CD4-positive, alpha-beta T cell (primary cell): ENCODE measurements around the gene PIP5KL1. TPM values are rescaled to one million over a fixed set of nuclear protein-coding genes. Genes with fewer than 3 reads are reported as not detected.
A peak's percentile ranks its signal among the peaks of the same experiment; 100 is the strongest.

Experiments
- ATAC-seq: fragments of 200-7000 bp; cut with Tn5 transposase; one replicate; pipeline ENCODE4 v1.10.0; 2022; ENCODE audit warnings: mild to moderate bottlenecking; ENCODE audit not compliant: poor library complexity
- CTCF ChIA-PET: fragments of 350-600 bp; sonication (Branson Sonifier 250); formaldehyde crosslinking; loops from one replicate; lab custom pipeline; 2021; ENCODE audit warnings: antibody characterized with exemption, inconsistent platforms; lab: Charles Lee
- POLR2A ChIA-PET: fragments of 350-600 bp; sonication (Branson Sonifier 250); formaldehyde crosslinking; loops from one replicate; lab custom pipeline; 2021; ENCODE audit warnings: antibody characterized with exemption, inconsistent platforms; lab: Charles Lee
- DNase-seq, 14 experiments: peaks; one replicate each; pipeline ENCODE4 v3.0.0-alpha.2; 2013 to 2020; ENCODE audit warnings: mixed read lengths in 2 of 14
- H3K27ac ChIP-seq, 2 donors: one replicate each; pipeline versions ENCODE4 v1.5.1 to v1.7.0; 2013; ENCODE audit warnings: low read length in 2 of 2, low read depth in 1 of 2, mild to moderate bottlenecking in 1 of 2
- H3K27me3 ChIP-seq, 2 experiments: 1 replicate in 1 of 2; 2 replicates in 1 of 2; pipeline versions ENCODE4 v1.6.1 to v1.7.0; 2013; ENCODE audit warnings: low read length in 2 of 2, control low read depth in 1 of 2, mild to moderate bottlenecking in 1 of 2, moderate library complexity in 1 of 2; ENCODE audit not compliant: insufficient read depth in 2 of 2, control insufficient read depth in 1 of 2
- H3K36me3 ChIP-seq: one replicate; pipeline ENCODE4 v1.6.1; 2013; ENCODE audit warnings: low read length, control low read depth; ENCODE audit not compliant: insufficient read depth
- H3K4me1 ChIP-seq: one replicate; pipeline ENCODE4 v1.6.1; 2013; ENCODE audit warnings: low read length, control low read depth; ENCODE audit not compliant: insufficient read depth
- H3K4me3 ChIP-seq: one replicate; pipeline ENCODE4 v1.5.1; 2013; ENCODE audit warnings: mild to moderate bottlenecking, low read length, moderate library complexity
- H3K9me3 ChIP-seq, 2 experiments: 1 replicate in 1 of 2; 2 replicates in 1 of 2; pipeline versions ENCODE4 v1.6.1 to v1.7.0; 2013; ENCODE audit warnings: low read length in 2 of 2, mild to moderate bottlenecking in 2 of 2, control low read depth in 1 of 2, moderate library complexity in 1 of 2; ENCODE audit not compliant: control insufficient read depth in 1 of 2, insufficient read depth in 1 of 2
- H3K27ac Mint-ChIP-seq: one replicate; pipeline ENCODE4 v1.8.0; 2020; ENCODE audit warnings: mixed read lengths
- H3K27me3 Mint-ChIP-seq: one replicate; pipeline ENCODE4 v1.8.0; 2021; ENCODE audit warnings: mixed read lengths
- H3K36me3 Mint-ChIP-seq: one replicate; pipeline ENCODE4 v1.8.0; 2021; ENCODE audit warnings: low read depth, mixed read lengths
- H3K4me1 Mint-ChIP-seq: one replicate; pipeline ENCODE4 v1.8.0; 2021; ENCODE audit warnings: low read depth, mixed read lengths
- H3K4me3 Mint-ChIP-seq: one replicate; pipeline ENCODE4 v1.8.0; 2020; ENCODE audit warnings: mild to moderate bottlenecking, mixed read lengths
- H3K9me3 Mint-ChIP-seq: one replicate; pipeline ENCODE4 v1.8.0; 2020; ENCODE audit warnings: mixed read lengths
- CTCF ChIP-seq: fragments of 200-600 bp; IDR thresholded peaks from one replicate; pipeline ENCODE4 v1.8.0; 2022; ENCODE audit warnings: antibody characterized with exemption, mild to moderate bottlenecking
- intact Hi-C, 2 experiments: fragments of 100-400 bp; cut with DNase I in 1 of 2; cut with micrococcal nuclease in 1 of 2; formaldehyde crosslinking; loops; one replicate each; pipeline versions ENCODE4 v1.15.1 to v1.9.0; 2023 to 2025; cut with DNase I, micrococcal nuclease
- total RNA-seq, 174 experiments: library from RNA in 2 of 174; stranded (reverse) in 2 of 174; gene quantifications; one replicate each; pipeline ENCODE4 v1.2.3 and lab custom pipeline; 2021 to 2026

The PIP5KL1 gene
- total RNA-seq, 2 experiments from 2014 or later, result 2.9 to 3.3 TPM

GRCh38 chr9:127896395-127897192 is 34.0 kb downstream of the PIP5KL1 start:
- no peak overlapping the region for H3K4me3 ChIP-seq
- no peaks in the 10 kb centered on the region for H3K27me3 ChIP-seq
- intact Hi-C loops, result loop anchor here in 1 of 2 experiments (5.0 kb wide), 1 partner anchor 34 kb away; no protein-coding TSS in a partner anchor
- Mint-ChIP-seq H3K27me3 (no peaks in the 10 kb centered on the region), H3K4me3 (peak overlapping the region; percentile 48), H3K27ac (peak overlapping the region; percentile 86), H3K4me1 (peaks cover 33% of the 10 kb centered on the region), H3K36me3 (peaks cover 67% of the 10 kb centered on the region), H3K9me3 (no peaks in the 10 kb centered on the region)
- POLR2A ChIA-PET, result interaction anchor here (0.9 to 2.1 kb wide), 4 partner anchors 9 to 33 kb away, joined by 3 to 8 read pairs (median 4); no protein-coding TSS in a partner anchor
- H3K4me1 ChIP-seq, result peaks cover 39% of the 10 kb centered on the region
- H3K36me3 ChIP-seq, result peaks cover 46% of the 10 kb centered on the region
- H3K9me3 ChIP-seq, result peaks cover 22 to 32% of the 10 kb centered on the region in 2 experiments
- CTCF ChIA-PET, result interaction anchor here (1.3 kb wide), 1 partner anchor 25 kb away, joined by 3 read pairs; no protein-coding TSS in a partner anchor
- no peak for ATAC-seq
- no peak overlapping the region for H3K27ac ChIP-seq
- no peak for TF ChIP-seq CTCF
- no peak for DNase-seq

- no peak for TF ChIP-seq CTCF
- no peak overlapping the region for H3K27ac Mint-ChIP-seq
- no peaks in the 10 kb centered on the region for H3K9me3 Mint-ChIP-seq
- H3K36me3 Mint-ChIP-seq, result peaks cover 75% of the 10 kb centered on the region
- Histone ChIP-seq H3K4me3 (no peak overlapping the region), H3K27ac (no peak overlapping the region), H3K4me1 (peaks cover 36% of the 10 kb centered on the region), H3K9me3 (peaks cover 22 to 32% of the 10 kb centered on the region in 2 experiments), H3K27me3 (no peaks in the 10 kb centered on the region), H3K36me3 (peaks cover 50% of the 10 kb centered on the region)
- POLR2A ChIA-PET, result interaction anchor here (1.3 to 2.4 kb wide), 3 partner anchors 10 to 75 kb away, joined by 3 to 9 read pairs (median 5); no protein-coding TSS in a partner anchor
- DNase-seq (no peak), ATAC-seq (no peak)
- CTCF ChIA-PET, result no interaction called here
- H3K4me1 Mint-ChIP-seq, result peaks cover 27% of the 10 kb centered on the region
- H3K27me3 Mint-ChIP-seq, result no peaks in the 10 kb centered on the region
- H3K4me3 Mint-ChIP-seq, result peak overlapping the region; percentile 48
- intact Hi-C loops, result loop anchor here in 1 of 2 experiments (5.0 kb wide), 1 partner anchor 34 kb away; no protein-coding TSS in a partner anchor
Measured at GRCh38 chr9:127895811-127896210, 34.8 kb downstream of the PIP5KL1 start.

GRCh38 chr9:127893392-127893791 is 37.2 kb downstream of the PIP5KL1 start:
- Histone ChIP-seq H3K27ac (no peak overlapping the region), H3K4me3 (no peak overlapping the region), H3K9me3 (peaks cover 22 to 32% of the 10 kb centered on the region in 2 experiments), H3K4me1 (peaks cover 21% of the 10 kb centered on the region), H3K36me3 (peaks cover 61% of the 10 kb centered on the region), H3K27me3 (no peaks in the 10 kb centered on the region)
- ChIA-PET POLR2A (interaction anchor here (0.8 to 2.4 kb wide), 2 partner anchors 11 to 12 kb away, joined by 4 to 9 read pairs; no protein-coding TSS in a partner anchor), CTCF (interaction anchor here (0.5 kb wide), 1 partner anchor 137 kb away, joined by 4 read pairs; no protein-coding TSS in a partner anchor)
- Mint-ChIP-seq H3K9me3 (no peaks in the 10 kb centered on the region), H3K27me3 (no peaks in the 10 kb centered on the region), H3K4me3 (no peak overlapping the region), H3K27ac (no peak overlapping the region), H3K4me1 (peaks cover 17% of the 10 kb centered on the region), H3K36me3 (peaks cover 84% of the 10 kb centered on the region)
- ATAC-seq (no peak), DNase-seq (no peak)
- TF ChIP-seq CTCF, result no peak
- intact Hi-C loops, result no loop called here
